HepG2 (cell line): ENCODE data around the gene OR9A4.

ENCODE experiments used
- ATF4 ChIP-seq, 2 experiments: fragments of 450-650 bp in 1 of 2; sonication (generic) in 1 of 2; formaldehyde crosslinking; IDR thresholded peaks; 2 replicates each; pipeline versions ENCODE4 v1.5.0 to v1.8.0; 2020 to 2022; ENCODE audit warnings: mild to moderate bottlenecking in 1 of 2, missing genetic modification reagents in 1 of 2
- CTCF ChIP-seq: sonication (generic); formaldehyde crosslinking; IDR thresholded peaks from 2 replicates; pipeline ENCODE4 v1.5.0; 2020; ENCODE audit warnings: mild to moderate bottlenecking, missing genetic modification reagents, moderate library complexity
- EP300 ChIP-seq, 3 experiments: sonication (generic) in 1 of 3; formaldehyde crosslinking in 1 of 3; IDR thresholded peaks; 2 replicates each; pipeline versions ENCODE4 v1.5.1 to v1.6.1; 2011 to 2020; ENCODE audit warnings: low read depth in 2 of 3, low read length in 2 of 3, borderline replicate concordance in 1 of 3, improper control_type of control experiment in 1 of 3, mild to moderate bottlenecking in 1 of 3, missing genetic modification reagents in 1 of 3, moderate library complexity in 1 of 3
- HNF1A ChIP-seq, 2 experiments: sonication (generic) in 1 of 2; formaldehyde crosslinking in 1 of 2; IDR thresholded peaks; 2 replicates each; pipeline versions ENCODE4 v1.4.0 to v1.6.1; 2016 to 2020; ENCODE audit warnings: borderline replicate concordance in 1 of 2, low read depth in 1 of 2, mild to moderate bottlenecking in 1 of 2, missing genetic modification reagents in 1 of 2
- SMC3 ChIP-seq: IDR thresholded peaks from 2 replicates; pipeline ENCODE4 v1.6.1; 2011; ENCODE audit warnings: low read length, improper control_type of control experiment
- ZNF292 ChIP-seq: sonication (generic); formaldehyde crosslinking; IDR thresholded peaks from 2 replicates; pipeline ENCODE4 v1.8.1; 2022; ENCODE audit warnings: mild to moderate bottlenecking, low read depth, missing genetic modification reagents, borderline replicate concordance
- ZNF354B ChIP-seq: sonication (generic); formaldehyde crosslinking; IDR thresholded peaks from 2 replicates; pipeline ENCODE4 v1.8.0; 2022; ENCODE audit warnings: mild to moderate bottlenecking, missing genetic modification reagents
- ZSCAN30 ChIP-seq: sonication (generic); formaldehyde crosslinking; IDR thresholded peaks from 2 replicates; pipeline ENCODE4 v1.5.0; 2020; ENCODE audit warnings: mild to moderate bottlenecking, missing genetic modification reagents

GRCh38 chr7:141949911-141950310, 33.7 kb downstream of the OR9A4 start:
- TF ChIP-seq EP300 (IDR thresholded peaks at IDR 0.05; ENCODE audit: low read depth in 2 of 2, low read length in 2 of 2) (no peak), EP300 (CRISPR knock-in tag; IDR thresholded peaks at IDR 0.05; ENCODE audit: borderline replicate concordance) (no peak), ATF4 (CRISPR knock-in tag; IDR thresholded peaks at IDR 0.05) (no peak), HNF1A (IDR thresholded peaks at IDR 0.05; ENCODE audit: low read depth) (no peak), HNF1A (CRISPR knock-in tag; IDR thresholded peaks at IDR 0.05; ENCODE audit: borderline replicate concordance) (no peak), ZNF354B (no peak), CTCF (no peak), ZSCAN30 (CRISPR knock-in tag) (no peak), ZNF292 (no peak), SMC3 (no peak)
